ENCODE measurements around the gene CCDC40.

- TF ChIP-seq CTCF (IDR thresholded peaks at IDR 0.05) (no peak), POLR2A (IDR thresholded peaks at IDR 0.05) (no peak)
These were observed 12.1 kb upstream of the CCDC40 start for GRCh38 chr17:80024206-80024972.

Data from Peyer's patch (tissue), 4 donors.